HepG2 (cell line): Measurements from ENCODE around the gene BTG1. TPM values are rescaled to one million over a fixed set of nuclear protein-coding genes. Genes with fewer than 3 reads are reported as not detected.

Source experiments
- ATAC-seq: fragments of 200-7000 bp; cut with Tn5 transposase; 3 replicates; pipeline ENCODE4 v1.9.1; 2020; ENCODE audit warnings: mild to moderate bottlenecking, moderate library complexity
- BruUV-seq: library from RNA; stranded (reverse); fragments of 400-500 nt; replicated peaks from 2 replicates; lab custom pipeline; 2021; lab: Mats Ljungman, UMichigan
- CTCF ChIA-PET: fragments of 300-600 bp; formaldehyde crosslinking; extraction: SDS; loops from one replicate; lab custom pipeline; 2021; ENCODE audit warnings: low total read pairs, inconsistent platforms, low intra/inter-chr PET ratio; lab: Yijun Ruan, JAX
- POLR2A ChIA-PET: fragments of 350-600 bp; sonication (Branson Sonifier 250); formaldehyde crosslinking; loops from one replicate; lab custom pipeline; 2020; ENCODE audit warnings: antibody characterized with exemption, inconsistent platforms; lab: Yijun Ruan, JAX
- DNase-seq: peaks from one replicate; pipeline ENCODE4 v3.0.0-alpha.2; 2015; ENCODE audit warnings: low spot score
- FAIRE-seq: peaks from 3 replicates; lab custom pipeline; 2011; peaks lifted over from hg19 to GRCh38; lab: Jason Lieb, UNC
- H2AFZ ChIP-seq: one replicate; pipeline ENCODE4 v1.6.1; 2011; ENCODE audit warnings: low read length, inconsistent platforms
- H3K27ac ChIP-seq: fragments of 300-600 bp; 3 replicates; pipeline ENCODE4 v1.8.0; 2011; ENCODE audit warnings: mixed run types, mild to moderate bottlenecking, mixed read lengths, low read length, inconsistent platforms; ENCODE audit not compliant: insufficient read depth; ENCODE audit errors: extremely low read length
- H3K27me3 ChIP-seq, 2 experiments: fragments of 200-600 bp in 1 of 2; 2 replicates in 1 of 2; 3 replicates in 1 of 2; pipeline versions ENCODE4 v1.6.0 to v1.8.0; 2011; ENCODE audit warnings: low read length in 2 of 2, mild to moderate bottlenecking in 2 of 2, moderate library complexity in 2 of 2, inconsistent platforms in 1 of 2; ENCODE audit not compliant: insufficient read depth in 2 of 2, control insufficient read depth in 1 of 2
- H3K36me3 ChIP-seq, 2 experiments: fragments of 200-600 bp in 1 of 2; replicated peaks in 1 of 2; 2 replicates in 1 of 2; 3 replicates in 1 of 2; pipeline versions ENCODE4 v1.5.1 to v1.8.0; 2011; ENCODE audit warnings: low read length in 2 of 2, inconsistent platforms in 1 of 2; ENCODE audit not compliant: insufficient read depth in 2 of 2, control insufficient read depth in 1 of 2
- H3K4me1 ChIP-seq: 2 replicates; pipeline ENCODE4 v1.5.1; 2012; ENCODE audit warnings: low read length, inconsistent platforms; ENCODE audit not compliant: insufficient read depth
- H3K4me2 ChIP-seq: 2 replicates; pipeline ENCODE4 v1.6.0; 2011; ENCODE audit warnings: low read depth, low read length, inconsistent platforms
- H3K4me3 ChIP-seq, 3 experiments: fragments of 200-600 bp in 1 of 3; sonication (generic), shearing (Covaris generic) in 1 of 3; replicated peaks in 1 of 3; 2 replicates each; pipeline ENCODE4 v1.5.1; 2011 to 2016; ENCODE audit warnings: low read length in 3 of 3, inconsistent platforms in 2 of 3, low read depth in 2 of 3, mild to moderate bottlenecking in 2 of 3, control low read depth in 1 of 3, mixed read lengths in 1 of 3; ENCODE audit not compliant: insufficient read depth in 1 of 3
- H3K79me2 ChIP-seq: one replicate; pipeline ENCODE4 v1.6.1; 2011; ENCODE audit warnings: low read length, inconsistent platforms; ENCODE audit not compliant: insufficient read depth
- H3K9ac ChIP-seq: 2 replicates; pipeline ENCODE4 v1.6.0; 2011; ENCODE audit warnings: mild to moderate bottlenecking, low read depth, low read length, inconsistent platforms; ENCODE audit not compliant: insufficient read depth
- H3K9me3 ChIP-seq: 2 replicates; pipeline ENCODE4 v1.5.1; 2012; ENCODE audit warnings: mild to moderate bottlenecking, low read length
- H4K20me1 ChIP-seq: 2 replicates; pipeline ENCODE4 v1.6.0; 2011; ENCODE audit warnings: inconsistent platforms, mild to moderate bottlenecking, low read length, moderate library complexity; ENCODE audit not compliant: insufficient read depth
- EEA1 ChIP-seq: sonication (generic); formaldehyde crosslinking; IDR thresholded peaks from 2 replicates; pipeline ENCODE4 v1.5.1; 2020; ENCODE audit warnings: mild to moderate bottlenecking, missing genetic modification reagents, borderline replicate concordance
- HINFP ChIP-seq: sonication (generic); formaldehyde crosslinking; IDR thresholded peaks from 2 replicates; pipeline ENCODE4 v1.4.0; 2020; ENCODE audit warnings: low read depth, mild to moderate bottlenecking, missing genetic modification reagents
- HMG20A ChIP-seq: IDR thresholded peaks from 2 replicates; pipeline ENCODE4 v1.6.1; 2016; ENCODE audit warnings: borderline replicate concordance
- JDP2 ChIP-seq: sonication (generic); formaldehyde crosslinking; IDR thresholded peaks from 2 replicates; pipeline ENCODE4 v1.8.1; 2022; ENCODE audit warnings: missing genetic modification reagents, borderline replicate concordance
- NR2C2 ChIP-seq: sonication (generic); formaldehyde crosslinking; IDR thresholded peaks from 2 replicates; pipeline ENCODE4 v1.4.0; 2020; ENCODE audit warnings: missing genetic modification reagents, mild to moderate bottlenecking, moderate library complexity, borderline replicate concordance
- SNRNP70 ChIP-seq: fragments of 200-400 bp; formaldehyde crosslinking; IDR thresholded peaks from 2 replicates; pipeline ENCODE4 v1.6.1; 2017; ENCODE audit warnings: mild to moderate bottlenecking, low read depth, low read length, moderate library complexity
- SPEN ChIP-seq: sonication (generic); formaldehyde crosslinking; IDR thresholded peaks from 2 replicates; pipeline ENCODE4 v1.5.1; 2020; ENCODE audit warnings: low read depth, mild to moderate bottlenecking, missing genetic modification reagents
- TAF15 ChIP-seq: fragments of 200-400 bp; formaldehyde crosslinking; IDR thresholded peaks from one replicate; pipeline ENCODE4 v1.6.1; 2018; ENCODE audit warnings: mild to moderate bottlenecking, low read depth, low read length; ENCODE audit not compliant: poor library complexity, severe bottlenecking
- ZMAT3 ChIP-seq: sonication (generic); formaldehyde crosslinking; conservative IDR thresholded peaks from 2 replicates; pipeline ENCODE4 v1.7.0; 2021; ENCODE audit warnings: missing genetic modification reagents
- ZNF24 ChIP-seq: fragments of 450-650 bp; IDR thresholded peaks from 2 replicates; pipeline ENCODE4 v1.6.1; 2017; ENCODE audit warnings: antibody characterized with exemption, mild to moderate bottlenecking
- ZNF326 ChIP-seq: sonication (generic); formaldehyde crosslinking; IDR thresholded peaks from 2 replicates; pipeline ENCODE4 v1.4.0; 2020; ENCODE audit warnings: missing genetic modification reagents, borderline replicate concordance
- ZNF768 ChIP-seq: sonication (generic); formaldehyde crosslinking; IDR thresholded peaks from 2 replicates; pipeline ENCODE4 v1.4.0; 2020; ENCODE audit warnings: missing genetic modification reagents
- ZNF790 ChIP-seq: sonication (generic); formaldehyde crosslinking; IDR thresholded peaks from 2 replicates; pipeline ENCODE4 v1.8.0; 2022; ENCODE audit warnings: missing genetic modification reagents, mild to moderate bottlenecking, borderline replicate concordance
- WGBS: methylation state at CpG from one replicate; pipeline ENCODE4 v1.1.6; 2017; ENCODE audit warnings: low lambda C conversion rate; 5-methylcytosine and 5-hydroxymethylcytosine counted together
- in situ Hi-C: cut with HindIII; loops from 2 replicates; pipeline ENCODE4 v1.10.0; 2017; ENCODE audit warnings: low pct_unique_long_range_greater_than_20kb; ENCODE audit not compliant: extremely low pct_ligation_motif_present
- intact Hi-C: fragments of 100-400 bp; cut with micrococcal nuclease; formaldehyde crosslinking; loops from one replicate; pipeline ENCODE4 v1.10.0; 2022; ENCODE audit not compliant: unreplicated experiment
- polyA plus RNA-seq, 8 experiments: library from polyadenylated mRNA; depleted of rRNA in 3 of 8; stranded (reverse) in 7 of 8; unstranded in 1 of 8; fragments of >200 nt; fragmentation: Illumina TruSeq in 4 of 8; extraction: Trizol in 4 of 8; gene quantifications; 2 replicates each; pipeline versions ENCODE4 v1.2.1 to v1.2.3, GENCODE V29; 2011 to 2016; ENCODE audit warnings: low read depth in 4 of 8, missing spikeins in 1 of 8, mixed read lengths in 1 of 8; ENCODE audit not compliant: insufficient read depth in 1 of 8
- total RNA-seq, 5 experiments: library from RNA; depleted of rRNA; stranded (reverse); fragments of >200 nt; fragmentation: Illumina TruSeq; extraction: Trizol; gene quantifications; 2 replicates each; pipeline ENCODE4 v1.2.3, GENCODE V29; 2016; ENCODE audit warnings: low read depth in 1 of 5
- TF ChIP-seq, protein P1 (sequence below): IDR thresholded peaks from 2 replicates; pipeline ENCODE4 v1.6.1; 2018; ENCODE audit warnings: missing genetic modification reagents, mild to moderate bottlenecking, missing compliant biosample characterization

The BTG1 gene
- total and polyA plus RNA-seq, 2 of the 13 experiments (the other 11 are each of a cell fraction or from before 2014, with no cell fraction given) = 7.5 to 16.7 TPM

DNA sequence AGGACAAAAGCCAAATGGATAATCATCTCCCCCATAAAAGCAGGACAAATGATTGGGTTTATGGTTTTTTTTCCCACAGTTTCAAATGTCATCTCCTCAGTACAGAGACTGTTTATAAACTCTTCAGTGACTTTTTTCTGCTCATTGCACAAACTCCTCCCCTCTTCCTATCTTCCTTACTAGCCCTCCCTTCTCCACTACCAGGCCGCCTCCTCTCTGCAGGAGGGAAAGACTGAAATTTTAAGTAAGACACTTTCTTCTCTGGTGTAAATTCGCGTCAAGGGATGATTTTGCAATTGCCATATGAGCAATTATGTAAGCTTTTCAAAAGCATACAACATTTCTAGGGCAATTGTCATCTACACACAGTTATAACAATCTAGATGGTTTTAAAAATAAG, 37.0 kb downstream of the BTG1 start:
- DNase-seq (no peak), FAIRE-seq (no peak), ATAC-seq (no peak)
- no peaks in the 10 kb centered on the region for H4K20me1 ChIP-seq
- H3K36me3 ChIP-seq = no peaks in the 10 kb centered on the region
- BruUV-seq = no TSS peak
- no peaks in the 10 kb centered on the region for H3K79me2 ChIP-seq
- no peak overlapping the region for H3K9ac ChIP-seq
- H3K4me1 ChIP-seq = peaks cover 34% of the 10 kb centered on the region
- TF ChIP-seq EEA1 (CRISPR knock-in tag) (no peak), ZNF326 (no peak), ZNF768 (CRISPR knock-in tag) (no peak)
- no peak overlapping the region for H3K4me2 ChIP-seq
- CTCF ChIA-PET = no interaction called here
- POLR2A ChIA-PET = no interaction called here
- no peak overlapping the region for H3K27ac ChIP-seq
- 52% methylated on average over 3 of the region's 3 CpGs for WGBS
- H3K27me3 ChIP-seq = no peaks in the 10 kb centered on the region
- intact Hi-C loops (no loop called here), in situ Hi-C loops (no loop called here)
- H3K9me3 ChIP-seq = no peaks in the 10 kb centered on the region
- H2AFZ ChIP-seq = no peak overlapping the region
- no peak overlapping the region for H3K4me3 ChIP-seq

DNA sequence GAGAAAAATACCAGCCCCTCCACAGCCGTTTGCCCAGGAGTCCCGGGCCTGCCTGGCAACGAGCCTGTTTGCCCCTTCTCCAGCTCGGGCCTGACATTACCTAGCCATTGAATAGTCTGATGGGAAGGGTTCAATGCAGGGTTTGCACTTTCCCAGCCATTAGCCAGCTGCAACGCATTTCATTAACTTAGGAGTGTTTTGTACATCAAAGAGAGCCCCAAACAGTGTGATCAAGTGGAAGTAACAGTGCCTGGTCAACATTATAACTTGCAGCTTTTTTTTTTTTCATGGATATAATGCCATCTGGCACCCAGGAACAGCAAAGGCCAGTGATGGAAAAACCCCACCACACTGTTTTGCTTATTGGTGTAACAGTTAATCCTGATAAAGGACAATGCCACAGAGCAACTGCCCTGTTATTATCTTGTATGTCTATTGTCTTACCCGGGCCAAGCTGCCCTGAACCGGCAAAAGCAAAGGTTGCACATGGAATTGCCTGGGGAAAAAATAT, 38.0 kb downstream of the BTG1 start:
- WGBS = 28% methylated on average over 7 of the region's 7 CpGs
- H3K79me2 ChIP-seq = no peaks in the 10 kb centered on the region
- intact Hi-C loops (no loop called here), in situ Hi-C loops (no loop called here)
- H3K36me3 ChIP-seq = no peaks in the 10 kb centered on the region
- DNase-seq (no peak), ATAC-seq (no peak), FAIRE-seq (no peak)
- no peak overlapping the region for H2AFZ ChIP-seq
- H3K27ac ChIP-seq = no peak overlapping the region
- H3K4me3 ChIP-seq = no peak overlapping the region; a peak in 1 of 6 replicates
- H3K27me3 ChIP-seq = no peaks in the 10 kb centered on the region
- H3K9ac ChIP-seq = no peak overlapping the region
- ChIA-PET POLR2A (no interaction called here), CTCF (no interaction called here)
- no peaks in the 10 kb centered on the region for H3K9me3 ChIP-seq
- H3K4me2 ChIP-seq = peak overlapping the region; percentile 49
- TF ChIP-seq, protein P1, sequence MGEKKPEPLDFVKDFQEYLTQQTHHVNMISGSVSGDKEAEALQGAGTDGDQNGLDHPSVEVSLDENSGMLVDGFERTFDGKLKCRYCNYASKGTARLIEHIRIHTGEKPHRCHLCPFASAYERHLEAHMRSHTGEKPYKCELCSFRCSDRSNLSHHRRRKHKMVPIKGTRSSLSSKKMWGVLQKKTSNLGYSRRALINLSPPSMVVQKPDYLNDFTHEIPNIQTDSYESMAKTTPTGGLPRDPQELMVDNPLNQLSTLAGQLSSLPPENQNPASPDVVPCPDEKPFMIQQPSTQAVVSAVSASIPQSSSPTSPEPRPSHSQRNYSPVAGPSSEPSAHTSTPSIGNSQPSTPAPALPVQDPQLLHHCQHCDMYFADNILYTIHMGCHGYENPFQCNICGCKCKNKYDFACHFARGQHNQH (CRISPR knock-in tag) = no peak
- no peak for TF ChIP-seq JDP2
- no peak for TF ChIP-seq ZMAT3 (CRISPR knock-in tag)
- TF ChIP-seq HINFP (CRISPR knock-in tag) = no peak
- TF ChIP-seq SNRNP70 = no peak
- TF ChIP-seq HMG20A (CRISPR knock-in tag) = no peak
- no peak for TF ChIP-seq NR2C2 (CRISPR knock-in tag)
- no peak for TF ChIP-seq ZNF790
- TF ChIP-seq ZNF24 = no peak
- no peak for TF ChIP-seq TAF15
- TF ChIP-seq SPEN (CRISPR knock-in tag) = no peak
- BruUV-seq = no TSS peak
- H3K4me1 ChIP-seq = peaks cover 34% of the 10 kb centered on the region
- no peaks in the 10 kb centered on the region for H4K20me1 ChIP-seq
